Stimulated activated CD8-positive, alpha-beta memory T cell treated with anti-CD3 and anti-CD28 coated beads, Interleukin-15, amount 100 ng/mL, for 48 hours (primary cell): ENCODE data around the gene CD300A.

Source experiments
- DNase-seq, 2 donors: peaks; one replicate each; pipeline ENCODE4 v3.0.0-alpha.2; 2020; ENCODE audit warnings: low read depth in 2 of 2

Gene CD300A

DNA sequence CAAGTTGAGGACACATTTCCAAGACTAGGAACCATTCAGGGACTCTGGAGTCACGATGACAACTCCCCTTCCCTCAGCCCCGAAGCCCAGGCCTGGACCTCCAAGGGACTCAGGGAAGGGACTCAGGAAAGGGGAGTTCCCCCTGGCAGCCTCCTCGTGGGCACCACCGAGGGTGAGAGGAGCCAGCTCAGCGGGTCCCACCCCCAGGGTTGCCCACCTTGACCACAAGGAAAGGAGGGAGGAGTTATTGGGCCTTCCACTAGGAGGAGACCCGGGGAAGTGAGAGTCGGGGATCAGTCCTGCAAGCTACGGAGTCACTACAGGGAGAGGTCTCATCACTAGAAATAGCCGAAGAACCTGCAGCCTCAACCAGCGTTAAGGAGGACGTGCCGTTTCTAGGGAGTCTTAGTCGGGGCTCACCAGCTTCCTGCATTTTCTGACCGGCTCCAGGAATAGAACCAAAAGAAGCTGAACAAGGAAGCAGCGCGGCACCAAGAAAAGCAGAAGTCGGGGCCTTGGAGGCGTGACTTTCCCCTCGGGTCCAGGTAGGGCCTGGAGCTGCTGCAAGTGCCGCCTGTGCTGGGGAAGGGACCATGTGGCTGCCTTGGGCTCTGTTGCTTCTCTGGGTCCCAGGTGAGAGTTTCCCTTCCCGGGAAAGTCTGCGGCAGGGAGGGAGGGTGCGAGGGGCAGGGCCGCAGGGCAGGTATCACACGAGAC is at the start of gene CD300A:
TSS of gene CD300A (plus strand) at position 524 of the 717 bp plus-strand sequence. CDS start at position 594, 70 bp downstream.
- DNase-seq, result no peak

DNA sequence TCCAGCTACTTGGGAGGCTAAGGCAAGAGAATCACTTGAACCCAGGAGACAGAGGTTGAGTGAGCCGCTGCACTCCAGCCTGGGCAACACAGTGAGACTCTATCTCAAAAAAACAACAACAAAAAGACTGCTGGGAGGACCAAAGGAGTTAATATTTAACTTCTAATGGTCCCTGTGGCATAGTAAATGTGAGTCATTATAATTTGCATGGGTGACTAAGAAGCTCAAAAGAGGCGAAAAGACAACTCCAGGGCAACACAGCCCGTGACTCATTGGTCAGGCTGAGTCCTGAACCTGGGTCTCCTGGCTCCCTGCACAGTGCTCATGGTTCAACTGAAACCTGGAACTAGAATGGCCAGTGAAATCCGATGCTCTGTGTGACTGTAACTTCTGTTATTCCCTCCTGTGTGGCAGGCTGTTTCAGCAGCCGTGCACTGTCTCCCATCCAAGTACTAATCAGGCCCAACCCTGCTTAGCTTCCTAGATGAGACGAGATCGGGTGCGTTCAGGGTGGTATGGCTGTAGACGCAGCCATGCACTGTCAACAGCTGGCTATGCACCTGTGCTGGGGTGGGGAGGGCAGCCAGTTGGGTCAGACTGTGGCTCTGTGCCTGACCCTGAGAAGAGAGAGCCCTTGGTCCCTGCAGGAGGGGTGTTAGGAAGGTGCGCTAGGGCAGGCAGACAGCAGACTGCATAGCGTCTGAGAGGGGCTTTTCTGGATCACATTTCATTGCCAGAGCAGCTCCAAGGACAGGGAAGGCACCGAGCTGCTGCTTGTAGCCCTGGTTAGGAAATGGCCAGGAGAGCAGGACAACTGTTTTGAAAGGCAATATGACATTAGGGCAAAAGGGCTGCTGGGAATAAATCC is 49.0 kb upstream of the CD300A start:
- DNase-seq, result peak; percentile 8 to 21

DNA sequence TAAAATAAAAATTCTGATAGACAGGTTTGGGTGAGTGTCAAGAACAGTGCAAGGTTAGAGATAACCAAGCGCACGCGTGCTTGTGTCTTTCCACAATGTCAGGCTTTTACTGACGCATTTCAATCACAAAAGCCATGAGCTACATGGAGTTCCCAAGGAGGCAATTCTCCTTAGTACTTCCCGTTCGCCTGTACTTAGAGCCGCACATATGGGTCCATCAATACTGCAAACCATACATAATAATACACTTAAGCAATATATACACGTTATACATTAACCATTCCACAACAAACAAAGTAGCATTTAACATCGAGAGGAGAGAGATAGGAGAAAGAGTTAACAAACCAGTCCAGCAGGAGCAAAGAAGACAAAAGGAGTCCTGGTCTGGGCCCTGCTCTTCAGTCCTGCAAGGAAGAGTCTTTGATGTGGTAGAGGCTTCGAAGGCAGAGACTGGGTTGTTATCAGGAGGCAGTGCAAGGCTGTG is 46.5 kb upstream of the CD300A start:
- no peak for DNase-seq

DNA sequence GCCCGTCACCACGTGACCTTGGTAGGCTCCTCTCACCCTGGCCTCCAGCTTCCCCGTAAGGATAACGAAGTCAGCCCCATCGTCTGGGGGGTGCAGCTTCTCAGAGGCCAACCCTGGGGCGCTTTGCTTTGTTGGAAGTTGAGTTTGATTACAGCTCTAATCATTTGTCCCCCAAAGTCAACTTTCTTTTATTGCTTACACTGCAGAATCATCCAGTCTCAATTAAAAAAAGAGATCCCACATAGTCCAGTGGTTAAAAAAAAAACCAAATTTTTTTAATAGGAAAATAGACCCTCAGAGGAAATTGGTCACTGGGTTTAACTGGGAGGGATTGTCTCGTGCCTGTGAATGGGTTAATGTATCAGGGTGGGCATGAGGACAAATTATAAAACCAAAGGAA is 42.3 kb upstream of the CD300A start:
- no peak for DNase-seq

DNA sequence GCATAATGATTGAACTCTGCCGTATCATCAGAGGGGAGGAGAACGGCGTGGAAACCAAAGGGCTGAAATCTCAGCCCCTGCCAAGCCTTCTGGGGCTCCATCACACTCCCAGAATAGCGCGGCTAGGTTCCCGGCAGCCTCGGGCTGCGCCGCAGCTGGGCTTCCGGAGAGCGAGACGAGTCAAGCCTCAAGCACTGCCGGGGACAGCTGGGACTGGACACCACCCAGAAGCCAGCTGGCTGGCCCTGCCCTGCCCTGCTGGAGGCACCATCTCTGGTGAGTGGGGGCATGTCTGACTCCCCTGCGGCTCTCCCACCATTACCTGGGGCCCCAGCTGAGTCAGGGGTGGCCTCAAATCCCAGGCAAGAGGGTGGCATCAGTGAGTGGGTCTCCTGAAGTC is 41.8 kb upstream of the CD300A start:
- DNase-seq, result no peak

DNA sequence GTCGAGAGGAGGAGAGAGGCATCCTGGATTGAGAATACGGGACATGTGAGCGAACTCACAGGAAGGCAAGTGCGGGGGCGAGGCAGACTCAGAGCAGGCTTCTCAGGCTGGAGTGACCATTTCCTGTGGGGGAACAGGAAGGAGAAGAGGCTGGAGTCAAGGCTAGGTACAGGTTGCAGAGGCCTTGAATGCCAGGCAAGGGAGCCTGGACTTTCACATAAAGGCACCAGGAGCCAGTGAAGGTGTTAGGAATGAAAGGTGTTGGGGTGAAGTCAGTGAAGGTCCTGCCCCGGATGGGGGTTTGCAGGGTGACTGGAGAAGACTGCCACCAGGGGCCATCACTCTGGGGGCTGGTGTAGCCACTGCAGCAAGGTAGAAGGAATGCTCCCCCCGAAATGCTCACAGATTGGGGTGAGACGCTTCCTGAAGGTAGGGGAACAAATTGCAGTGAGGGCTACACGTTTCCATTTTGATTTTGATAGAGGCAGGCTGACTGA is 39.8 kb upstream of the CD300A start:
- no peak for DNase-seq

DNA sequence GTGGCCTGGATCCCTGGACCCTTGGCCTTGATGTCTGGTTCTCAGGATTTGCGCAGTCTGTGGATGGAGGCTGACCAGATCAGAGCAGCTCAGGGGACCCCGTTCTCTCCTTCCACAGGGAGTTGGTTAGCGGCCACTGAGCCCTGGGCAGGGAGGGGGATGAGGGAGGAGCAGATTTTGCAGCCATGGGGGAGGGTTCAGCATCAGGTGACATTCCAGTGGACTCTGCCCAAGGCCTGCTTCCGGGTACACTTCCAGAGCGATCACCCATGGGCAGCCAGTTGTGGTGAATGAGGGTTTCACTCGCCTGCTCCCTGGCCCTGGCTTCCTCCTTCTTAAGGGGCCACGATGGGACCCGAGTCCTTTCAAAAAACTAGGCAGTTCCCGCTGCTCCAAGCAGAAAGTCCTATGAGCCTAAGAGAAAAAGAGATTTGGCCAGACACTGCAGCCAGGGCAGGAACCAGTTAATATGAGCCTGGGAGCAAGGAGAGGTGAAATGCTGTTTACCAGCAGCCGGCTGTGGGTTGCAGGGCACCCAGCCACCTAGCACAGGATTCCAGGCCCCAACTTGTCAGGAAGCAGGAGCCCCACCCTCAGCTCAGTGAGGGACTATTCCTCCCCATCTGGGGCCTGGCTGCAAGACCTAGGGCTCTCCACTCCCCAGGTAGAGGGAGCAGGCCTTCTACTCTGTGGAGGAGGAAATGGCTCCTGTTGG is 39.2 kb upstream of the CD300A start:
- DNase-seq, result no peak

DNA sequence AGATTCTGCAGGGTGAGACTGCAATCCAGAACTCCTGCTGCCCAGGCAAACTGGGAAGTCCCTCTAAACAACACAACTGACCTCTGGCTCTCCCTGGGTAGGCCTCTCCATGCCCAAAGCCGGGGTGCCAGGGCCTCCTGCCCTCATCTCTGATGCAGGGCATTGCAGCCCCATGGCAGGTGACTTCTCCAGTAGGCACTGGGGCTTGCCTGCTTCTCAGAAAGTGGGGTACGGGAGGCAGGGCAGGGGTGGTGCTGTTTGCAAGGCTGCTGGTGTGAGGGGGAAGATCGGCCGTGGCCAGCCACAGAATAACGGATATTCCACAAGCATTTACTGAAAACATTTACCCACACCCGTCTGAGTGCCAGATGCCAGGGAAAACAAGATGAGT is 38.7 kb upstream of the CD300A start:
- no peak for DNase-seq

DNA sequence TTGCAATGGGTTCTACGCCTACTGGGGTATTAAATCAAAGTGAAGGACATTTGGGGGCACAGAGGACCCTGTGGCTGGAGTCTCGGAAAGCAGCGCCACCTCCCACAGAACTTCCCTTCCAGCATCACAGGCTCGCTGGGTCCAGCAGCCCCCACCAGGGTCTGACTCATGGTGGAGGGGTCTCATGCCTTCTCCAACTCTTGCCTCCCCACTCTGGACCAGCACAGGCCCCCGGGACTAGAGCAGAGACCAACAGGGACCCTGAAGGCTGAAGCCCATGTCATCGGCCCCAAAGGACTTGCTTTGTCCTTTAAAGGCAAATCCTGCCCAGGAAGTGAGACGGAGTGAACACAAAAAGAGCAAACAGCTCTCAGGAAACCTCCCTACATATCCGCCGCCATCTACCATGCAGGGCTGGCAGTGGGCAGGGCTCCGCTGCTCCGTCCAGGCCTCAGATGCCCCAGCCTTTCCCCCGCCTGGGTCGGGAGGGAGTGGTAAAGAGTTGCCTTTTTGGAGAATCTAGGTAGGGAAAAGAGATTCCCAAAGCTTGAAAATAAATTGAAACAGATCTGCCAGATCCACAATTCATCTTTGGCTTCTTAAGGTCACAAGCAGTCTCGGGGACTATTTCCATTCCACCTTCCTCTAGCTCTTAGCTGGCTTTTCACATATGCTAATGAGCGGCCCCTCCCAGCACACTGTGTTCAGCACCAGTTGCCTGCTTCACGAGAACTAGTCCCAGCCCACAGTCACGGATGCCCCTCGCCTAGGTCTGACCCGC is 36.6 kb upstream of the CD300A start:
- no peak for DNase-seq

DNA sequence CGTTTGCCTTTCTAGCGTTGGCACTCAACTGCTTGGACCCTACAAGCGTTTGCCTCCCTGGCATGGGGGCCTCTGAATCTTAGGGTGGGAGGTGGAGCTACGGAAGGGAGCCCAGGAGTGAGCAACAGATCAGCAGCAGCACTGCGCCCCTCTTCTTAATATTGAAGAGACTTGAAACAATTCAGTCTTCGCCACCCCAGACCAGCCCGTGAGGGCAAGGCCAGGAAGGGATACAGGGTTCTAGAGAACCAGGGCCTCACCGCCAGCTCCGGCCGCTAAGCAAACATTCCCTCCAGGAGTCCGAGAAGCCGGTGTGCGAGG is 36.1 kb upstream of the CD300A start:
- DNase-seq, result no peak

DNA sequence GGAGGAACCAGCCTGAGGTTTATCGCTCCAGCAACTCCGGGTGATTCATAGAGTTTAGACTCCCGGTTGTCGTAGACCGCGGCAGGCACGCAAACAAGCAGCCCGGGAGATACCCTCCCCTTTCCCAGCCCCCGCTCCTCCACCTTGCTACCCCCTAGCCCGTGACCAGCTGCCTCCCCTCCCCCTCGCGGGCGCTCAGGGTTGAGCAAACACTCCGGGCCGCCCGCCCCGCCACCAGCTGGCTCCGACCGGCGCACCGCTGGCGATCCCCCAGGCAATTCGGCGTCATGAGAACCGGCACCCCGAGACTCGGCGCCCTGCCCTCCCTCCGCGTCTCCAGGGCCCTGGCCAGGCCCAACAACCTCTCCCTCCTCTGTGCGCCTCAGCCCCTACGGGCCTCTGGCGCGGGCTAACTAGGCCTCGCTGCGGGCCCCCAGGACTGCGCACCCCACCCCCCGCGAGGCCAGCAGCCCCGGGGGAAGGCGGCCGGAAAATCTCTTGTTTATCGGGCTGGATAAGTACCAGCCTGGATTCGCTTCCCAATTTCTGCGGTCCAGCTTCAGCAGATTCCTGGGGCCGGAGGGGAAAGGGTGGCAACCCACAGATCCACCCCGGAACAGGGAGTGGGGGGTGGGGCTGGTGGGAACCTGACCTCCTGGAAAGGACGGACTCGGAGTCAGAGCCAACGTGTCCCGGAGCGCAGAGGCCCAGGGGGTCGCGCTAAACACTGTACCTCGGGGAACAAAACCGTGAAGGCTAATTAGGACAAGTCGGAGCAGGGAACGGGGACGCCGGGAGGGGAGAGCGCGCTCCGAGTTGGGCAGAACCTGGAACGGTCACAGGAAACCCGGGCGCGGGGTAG is 35.5 kb upstream of the CD300A start:
- no peak for DNase-seq

DNA sequence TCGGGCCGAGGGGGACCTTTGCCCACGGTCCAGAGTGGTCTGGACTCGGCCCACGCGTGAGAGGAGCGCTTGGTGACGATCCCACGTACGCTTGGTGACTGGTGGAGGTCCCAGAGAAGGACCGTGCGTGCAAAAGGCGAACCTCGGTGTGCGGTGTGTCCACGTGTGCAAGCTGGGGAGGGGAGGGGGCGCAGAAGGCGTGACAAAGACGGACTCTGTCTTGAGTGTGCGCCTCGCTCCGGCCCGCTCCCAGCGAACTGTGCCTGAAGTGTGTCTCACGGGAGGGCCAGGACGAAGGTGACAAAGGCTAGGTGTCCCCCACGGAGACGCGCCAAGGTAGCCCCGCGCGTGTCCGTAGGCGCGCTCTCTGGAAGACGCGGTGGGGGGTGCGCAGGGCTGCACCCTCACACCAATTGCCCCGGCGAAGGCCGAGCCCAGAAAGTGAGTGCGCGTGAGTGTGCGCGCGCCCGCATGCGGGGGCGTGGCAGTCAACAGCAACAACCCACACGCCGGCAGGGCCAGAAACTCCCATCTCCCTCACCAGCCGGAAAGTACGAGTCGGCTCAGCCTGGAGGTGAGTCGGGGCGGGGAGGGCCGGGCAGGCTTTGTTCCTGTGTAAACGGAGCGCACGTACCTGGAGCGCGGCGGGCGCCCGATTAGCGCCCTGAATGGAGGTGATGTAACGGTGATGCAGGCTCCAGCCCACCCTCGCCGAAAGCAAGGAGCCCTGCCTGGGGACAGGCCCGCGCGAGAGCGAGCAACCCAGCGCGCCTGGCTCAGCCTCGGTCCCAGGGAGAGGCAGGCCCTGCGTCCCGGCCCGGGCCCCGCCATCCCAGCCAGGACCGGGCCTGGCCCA is 34.6 kb upstream of the CD300A start, which contains the start of gene GPRC5C:
TSS of gene GPRC5C (plus strand) at position 521 of the 856 bp plus-strand sequence. CDS start 7,689 bp downstream, outside the sequence.
- DNase-seq, result peak; percentile 38 to 50

DNA sequence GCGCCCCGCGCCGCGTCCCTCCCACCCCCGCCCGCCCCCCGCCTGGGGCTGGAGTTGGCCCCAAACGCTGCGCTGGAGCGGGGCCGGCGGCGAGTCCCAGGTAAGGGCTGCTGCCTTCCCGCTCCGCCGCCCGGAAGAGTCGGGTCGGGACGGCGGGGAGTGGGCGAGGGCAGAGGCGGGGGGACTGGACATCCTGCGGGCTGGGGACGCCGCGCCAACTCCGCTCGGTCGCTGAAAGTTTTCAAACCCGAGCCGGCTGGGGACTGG is 34.1 kb upstream of the CD300A start:
- DNase-seq, result no peak

DNA sequence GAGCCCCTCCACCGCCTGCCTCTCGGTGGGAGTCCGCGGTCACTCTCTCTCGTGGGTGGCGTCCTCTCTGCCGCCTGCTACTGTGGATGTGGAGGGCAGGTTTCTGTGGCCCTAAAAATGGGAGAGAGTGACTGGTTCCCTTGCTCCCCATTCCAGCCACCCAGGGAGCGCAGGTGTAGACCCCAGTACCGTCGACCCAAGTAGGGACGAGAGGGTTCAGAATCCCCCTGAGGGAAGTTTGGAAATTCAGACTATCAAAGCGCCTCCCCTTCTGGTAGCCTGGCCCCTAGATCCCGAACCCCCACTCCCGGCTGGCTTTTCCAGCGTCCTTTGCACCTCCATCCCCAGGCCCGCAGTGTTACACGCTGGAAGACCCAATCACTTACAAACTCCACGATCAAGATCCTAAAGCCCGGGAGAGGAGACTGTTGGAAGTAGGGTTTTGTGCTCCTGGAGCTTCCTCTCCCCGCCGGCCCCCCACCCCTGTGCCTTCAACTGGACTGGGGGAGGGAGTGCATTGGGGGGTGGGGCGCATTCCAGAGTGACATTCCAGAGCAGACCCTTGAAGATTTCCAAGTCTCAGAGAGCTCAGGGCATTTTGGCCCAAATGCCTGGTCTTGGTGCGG is 33.6 kb upstream of the CD300A start:
- DNase-seq, result no peak

DNA sequence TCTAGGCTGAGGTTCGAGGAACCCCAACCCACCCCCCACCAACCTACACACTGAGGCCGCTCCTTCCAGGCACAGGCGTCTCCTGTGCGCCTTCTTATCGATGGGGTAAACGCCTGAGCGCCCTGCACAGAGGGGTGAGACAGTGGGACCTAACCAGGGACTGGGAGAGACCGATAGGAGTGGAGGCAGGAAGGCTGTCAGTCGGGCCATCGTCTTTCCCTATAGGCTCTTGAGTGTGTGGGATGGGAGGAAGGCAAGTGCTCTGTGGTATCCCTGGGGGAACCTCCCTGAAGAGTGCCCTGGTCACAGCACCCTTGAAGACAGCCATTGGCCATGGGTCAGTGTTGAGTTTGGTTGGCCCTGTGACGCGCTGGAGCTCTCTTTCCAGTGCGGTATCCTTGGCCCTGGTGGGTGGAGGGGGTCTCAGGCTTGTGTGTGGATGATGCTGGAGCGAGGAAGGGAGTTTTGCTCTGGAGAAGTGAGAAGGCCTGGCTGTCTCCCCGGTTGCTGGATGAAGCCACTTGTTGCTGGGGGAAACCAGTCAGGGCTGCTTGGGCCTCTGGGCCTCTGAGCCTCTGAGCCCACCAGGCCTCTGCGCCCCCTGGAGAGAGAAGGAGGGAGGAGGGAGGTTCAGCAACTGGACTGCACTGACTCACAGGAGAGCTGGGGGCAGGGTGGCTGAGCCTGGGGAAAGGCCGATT is 32.9 kb upstream of the CD300A start:
- no peak for DNase-seq

DNA sequence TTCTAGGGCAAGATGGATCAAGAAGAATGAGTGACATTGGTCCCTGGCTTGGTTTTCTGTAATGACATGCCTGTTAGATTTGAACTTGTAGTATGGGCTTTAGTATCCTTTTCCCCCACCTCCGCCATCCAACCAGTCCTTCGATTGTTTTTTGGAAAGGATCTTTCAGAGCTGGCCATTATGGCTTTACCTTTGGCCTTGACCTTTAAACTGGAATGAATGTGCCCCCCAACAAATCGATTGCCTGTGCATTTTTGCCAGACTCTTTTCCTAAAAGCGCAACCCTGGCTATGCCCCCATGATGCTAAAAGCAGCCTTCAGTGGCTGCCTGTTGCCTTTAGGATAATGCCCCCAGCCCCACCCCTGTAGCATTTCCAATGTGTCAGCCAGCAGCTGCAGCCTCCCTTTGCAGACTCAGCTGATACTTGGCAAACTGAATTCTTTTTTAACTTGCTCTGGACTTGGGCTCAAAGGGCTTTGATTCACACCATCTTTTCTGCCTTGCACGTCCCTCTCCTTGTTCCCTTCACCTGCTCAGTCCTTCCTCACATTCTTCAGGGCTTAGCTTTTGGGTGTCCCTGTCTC is 30.6 kb upstream of the CD300A start:
- DNase-seq, result no peak

DNA sequence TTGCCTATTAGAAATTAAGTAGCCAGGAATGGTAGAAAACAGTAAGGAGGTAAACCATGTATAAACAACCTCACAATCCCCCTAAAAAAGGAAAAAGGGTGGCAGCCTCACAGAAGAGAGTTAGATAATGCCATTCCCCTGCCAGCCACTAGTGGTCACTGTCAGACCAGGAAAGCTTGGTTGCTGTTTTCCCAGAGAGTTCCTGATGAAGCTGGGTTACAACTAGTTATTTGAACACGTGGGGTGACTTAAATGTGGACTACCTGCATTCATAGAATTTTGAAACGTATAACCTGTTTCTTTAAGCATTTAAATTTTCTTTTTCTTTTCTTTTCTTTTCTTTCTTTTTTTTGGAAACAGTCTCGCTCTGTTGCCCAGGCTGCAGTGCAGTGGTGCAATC is 28.7 kb upstream of the CD300A start:
- DNase-seq, result no peak
